Panc1 (cell line): Measurements from ENCODE around the gene ITPRIP. TPM values are rescaled to one million over a fixed set of nuclear protein-coding genes. Genes with fewer than 3 reads are reported as not detected.

Experiments used
- ATAC-seq: fragments of 200-7000 bp; cut with Tn5 transposase; 2 replicates; pipeline ENCODE4 v1.9.1; 2020; ENCODE audit warnings: mild to moderate bottlenecking, moderate library complexity
- BruUV-seq: library from RNA; stranded (reverse); fragments of 400-500 nt; replicated peaks from 2 replicates; lab custom pipeline; 2021; lab: Mats Ljungman, UMichigan
- CTCF ChIA-PET: fragments of 300-600 bp; sonication (Branson Sonifier 250); formaldehyde crosslinking; loops from one replicate; lab custom pipeline; 2022; ENCODE audit warnings: antibody characterized with exemption; lab: Charles Lee
- POLR2A ChIA-PET: fragments of 300-600 bp; sonication (Branson Sonifier 250); formaldehyde crosslinking; loops from one replicate; lab custom pipeline; 2022; ENCODE audit warnings: antibody characterized with exemption; lab: Charles Lee
- DNase-seq: peaks from one replicate; pipeline ENCODE4 v3.0.0-alpha.2; 2010; ENCODE audit warnings: low read depth, low spot score
- H3K27ac ChIP-seq: 2 replicates; pipeline ENCODE4 v1.5.1; 2011; ENCODE audit warnings: mild to moderate bottlenecking, low read length, inconsistent platforms
- H3K27me3 ChIP-seq: fragments of 200-500 bp; sonication (Bioruptor generic); 2 replicates; pipeline ENCODE4 v1.6.0; 2014; ENCODE audit warnings: low read length, inconsistent platforms; ENCODE audit not compliant: control insufficient read depth, insufficient read depth
- H3K36me3 ChIP-seq: fragments of 200-500 bp; sonication (Bioruptor generic); 2 replicates; pipeline ENCODE4 v1.5.1; 2014; ENCODE audit warnings: inconsistent platforms, mild to moderate bottlenecking, low read length, moderate library complexity; ENCODE audit not compliant: control insufficient read depth, insufficient read depth
- H3K4me1 ChIP-seq: 2 replicates; pipeline ENCODE4 v1.5.1; 2011; ENCODE audit warnings: inconsistent platforms, mild to moderate bottlenecking, low read length, moderate library complexity; ENCODE audit not compliant: control insufficient read depth, insufficient read depth
- H3K4me3 ChIP-seq, 2 experiments: 2 replicates each; pipeline ENCODE4 v1.5.1; 2011 to 2012; ENCODE audit warnings: low read depth in 2 of 2, low read length in 2 of 2, mild to moderate bottlenecking in 2 of 2, inconsistent platforms in 1 of 2, moderate library complexity in 1 of 2
- H3K9me3 ChIP-seq: fragments of 200-500 bp; sonication (Bioruptor generic); 2 replicates; pipeline ENCODE4 v1.5.1; 2014; ENCODE audit warnings: low read depth, mild to moderate bottlenecking, inconsistent platforms, low read length, moderate library complexity; ENCODE audit not compliant: control insufficient read depth, insufficient read depth
- CTCF ChIP-seq: fragments of 450-650 bp; IDR thresholded peaks from 2 replicates; pipeline ENCODE4 v1.5.1; 2017; ENCODE audit warnings: mild to moderate bottlenecking
- POLR2AphosphoS5 ChIP-seq: IDR thresholded peaks from 2 replicates; pipeline ENCODE4 v1.6.1; 2012; ENCODE audit warnings: mild to moderate bottlenecking, low read depth, low read length, moderate library complexity
- REST ChIP-seq, 2 experiments: IDR thresholded peaks; 2 replicates each; pipeline ENCODE4 v1.6.1; 2011 to 2012; ENCODE audit warnings: low read depth in 2 of 2, control low read depth in 1 of 2, low read length in 1 of 2, mild to moderate bottlenecking in 1 of 2, moderate library complexity in 1 of 2; ENCODE audit not compliant: insufficient read depth in 1 of 2
- SIN3A ChIP-seq: IDR thresholded peaks from 2 replicates; pipeline ENCODE4 v1.6.1; 2012; ENCODE audit warnings: low read depth, mild to moderate bottlenecking, low read length, moderate library complexity, borderline replicate concordance; ENCODE audit not compliant: insufficient read depth
- TCF7L2 ChIP-seq: IDR thresholded peaks from 2 replicates; pipeline ENCODE4 v1.6.1; 2011; ENCODE audit warnings: mild to moderate bottlenecking, low read depth, low read length, inconsistent platforms
- in situ Hi-C: cut with HindIII; loops from 2 replicates; pipeline ENCODE4 v1.10.0; 2016; ENCODE audit warnings: low sequenced_read_pairs, low pct_unique_long_range_greater_than_20kb
- intact Hi-C: fragments of 100-400 bp; cut with micrococcal nuclease; formaldehyde crosslinking; loops from one replicate; pipeline ENCODE4 v1.10.0; 2022; ENCODE audit not compliant: unreplicated experiment
- total RNA-seq: library from RNA; stranded (reverse); gene quantifications from one replicate; pipeline ENCODE4 v1.2.1, GENCODE V29; 2021; ENCODE audit not compliant: unreplicated experiment

ITPRIP gene
- total RNA-seq, 1 experiment from 2014 or later: 55.0 TPM

GRCh38 chr10:104299031-104299904 lies 39.0 kb downstream of the ITPRIP start:
- no peaks in the 10 kb centered on the region for H3K36me3 ChIP-seq
- DNase-seq (no peak), ATAC-seq (no peak)
- in situ Hi-C loops (no loop called here), intact Hi-C loops (no loop called here)
- H3K27me3 ChIP-seq: no peaks in the 10 kb centered on the region
- no TSS peak for BruUV-seq
- no peak overlapping the region for H3K27ac ChIP-seq
- ChIA-PET POLR2A (no interaction called here), CTCF (interaction anchor here (0.7 to 1.1 kb wide), 2 partner anchors 25 to 44 kb away, joined by 4 to 6 read pairs; no protein-coding TSS in a partner anchor)
- H3K9me3 ChIP-seq: no peaks in the 10 kb centered on the region
- TF ChIP-seq CTCF: no peak
- TF ChIP-seq POLR2AphosphoS5: no peak
- TF ChIP-seq SIN3A: no peak
- TF ChIP-seq REST (IDR thresholded peaks at IDR 0.05; ENCODE audit: insufficient read depth in 1 of 2, low read depth in 2 of 2, low read length in 1 of 2): no peak
- no peak for TF ChIP-seq TCF7L2
- no peaks in the 10 kb centered on the region for H3K4me1 ChIP-seq
- no peak overlapping the region for H3K4me3 ChIP-seq

GRCh38 chr10:104297697-104298660 lies 40.3 kb downstream of the ITPRIP start:
- ChIA-PET POLR2A (interaction anchor here (0.6 kb wide), 1 partner anchor 31 kb away, joined by 6 read pairs; no protein-coding TSS in a partner anchor), CTCF (interaction anchor here (1.1 kb wide), 1 partner anchor 23 kb away, joined by 4 read pairs; no protein-coding TSS in a partner anchor)
- DNase-seq (no peak), ATAC-seq (peak; percentile 70)
- Histone ChIP-seq H3K4me1 (no peaks in the 10 kb centered on the region), H3K36me3 (no peaks in the 10 kb centered on the region), H3K27ac (no peak overlapping the region), H3K9me3 (no peaks in the 10 kb centered on the region), H3K27me3 (no peaks in the 10 kb centered on the region), H3K4me3 (no peak overlapping the region)
- BruUV-seq: no TSS peak
- in situ Hi-C loops (no loop called here), intact Hi-C loops (no loop called here)
- TF ChIP-seq REST (IDR thresholded peaks at IDR 0.05; ENCODE audit: insufficient read depth in 1 of 2, low read depth in 2 of 2, low read length in 1 of 2) (no peak), CTCF (peak; percentile 83), SIN3A (no peak)
